Testis (tissue), 2 donors: ENCODE results near the gene FBXL19.

Experiments
- CTCF ChIP-seq, 3 experiments: fragments of 450-650 bp in 2 of 3; fragments of 200-600 bp in 1 of 3; sonication (generic) in 1 of 3; IDR thresholded peaks; one replicate each; pipeline ENCODE4 v1.5.1; 2016 to 2019; ENCODE audit warnings: antibody characterized with exemption in 3 of 3, mild to moderate bottlenecking in 2 of 3, moderate library complexity in 1 of 3
- POLR2A ChIP-seq: fragments of 450-650 bp; IDR thresholded peaks from one replicate; pipeline ENCODE4 v1.6.1; 2017; ENCODE audit warnings: antibody characterized with exemption, mild to moderate bottlenecking, moderate library complexity

- no peak for TF ChIP-seq POLR2A
- no peak for TF ChIP-seq CTCF (IDR thresholded peaks at IDR 0.05)
These were observed 19.8 kb upstream of the FBXL19 start for GRCh38 chr16:30903596-30903995.
